Measurements from ENCODE around the gene KLF4. TPM values are rescaled to one million over a fixed set of nuclear protein-coding genes. Genes with fewer than 3 reads are reported as not detected.

Gene KLF4
- total and polyA plus RNA-seq, 2 experiments from 2014 or later: 35.0 to 66.8 TPM

GRCh38 chr9:107518037-107518807, 28.7 kb upstream of the KLF4 start:
- 60% methylated on average over 6 of the region's 6 CpGs for whole genome bisulfite sequencing (ENCODE audit: low lambda C conversion rate, missing lambda C conversion rate)

GRCh38 chr9:107513464-107514100, 24.0 kb upstream of the KLF4 start:
- no peaks in the 10 kb centered on the region for H3K79me2 ChIP-seq
- H3K27ac ChIP-seq: no peak overlapping the region

More at GRCh38 chr9:107518037-107518807, 28.7 kb upstream of the KLF4 start:
- no peak overlapping the region for H2AFZ ChIP-seq
- H3K27ac ChIP-seq: no peak overlapping the region
- no peaks in the 10 kb centered on the region for H3K9me2 ChIP-seq (replicated peaks; ENCODE audit: insufficient read depth)
- no peak overlapping the region for H3K4me2 ChIP-seq
- DNase-seq (ENCODE audit: low spot score): no peak
- no peaks in the 10 kb centered on the region for H3K9me3 ChIP-seq (ENCODE audit: low read depth)
- no peaks in the 10 kb centered on the region for H3K27me3 ChIP-seq
- H4K20me1 ChIP-seq (ENCODE audit: insufficient read depth, poor library complexity, severe bottlenecking): no peaks in the 10 kb centered on the region
- H3K4me3 ChIP-seq: no peak overlapping the region
- H3K36me3 ChIP-seq (replicated peaks; ENCODE audit: insufficient read depth, low read depth): no peaks in the 10 kb centered on the region
- H3K79me2 ChIP-seq: no peaks in the 10 kb centered on the region
- H3K4me1 ChIP-seq (ENCODE audit: insufficient read depth): no peaks in the 10 kb centered on the region
- TF ChIP-seq EZH2 (IDR thresholded peaks at IDR 0.05; ENCODE audit: borderline replicate concordance) (no peak), CTCF (IDR thresholded peaks at IDR 0.05; ENCODE audit: poor library complexity) (no peak), EZH2phosphoT487 (IDR thresholded peaks at IDR 0.05; ENCODE audit: low read depth, severe bottlenecking, unreplicated experiment) (no peak)

GRCh38 chr9:107504585-107505455, 15.3 kb upstream of the KLF4 start:
- TF ChIP-seq EZH2 (IDR thresholded peaks at IDR 0.05; ENCODE audit: borderline replicate concordance): no peak
- TF ChIP-seq CTCF (IDR thresholded peaks at IDR 0.05; ENCODE audit: poor library complexity): no peak
- no peak for TF ChIP-seq EZH2phosphoT487 (IDR thresholded peaks at IDR 0.05; ENCODE audit: low read depth, severe bottlenecking, unreplicated experiment)
- H3K79me2 ChIP-seq: no peaks in the 10 kb centered on the region
- DNase-seq (ENCODE audit: low spot score): peak; percentile 79

More at GRCh38 chr9:107513464-107514100, 24.0 kb upstream of the KLF4 start:
- Histone ChIP-seq H4K20me1 (ENCODE audit: insufficient read depth, poor library complexity, severe bottlenecking) (no peaks in the 10 kb centered on the region), H3K4me2 (no peak overlapping the region), H3K36me3 (replicated peaks; ENCODE audit: insufficient read depth, low read depth) (no peaks in the 10 kb centered on the region), H3K4me3 (no peak overlapping the region), H3K27me3 (no peaks in the 10 kb centered on the region), H3K9me2 (replicated peaks; ENCODE audit: insufficient read depth) (no peaks in the 10 kb centered on the region), H3K4me1 (ENCODE audit: insufficient read depth) (no peaks in the 10 kb centered on the region), H3K9me3 (ENCODE audit: low read depth) (no peaks in the 10 kb centered on the region), H2AFZ (no peak overlapping the region)
- no peak for DNase-seq (ENCODE audit: low spot score)
- 83% methylated on average over 2 of the region's 2 CpGs for WGBS (ENCODE audit: low lambda C conversion rate, missing lambda C conversion rate)
- TF ChIP-seq EZH2 (IDR thresholded peaks at IDR 0.05; ENCODE audit: borderline replicate concordance) (no peak), EZH2phosphoT487 (IDR thresholded peaks at IDR 0.05; ENCODE audit: low read depth, severe bottlenecking, unreplicated experiment) (no peak), CTCF (IDR thresholded peaks at IDR 0.05; ENCODE audit: poor library complexity) (no peak)

More at GRCh38 chr9:107504585-107505455, 15.3 kb upstream of the KLF4 start:
- WGBS (ENCODE audit: low lambda C conversion rate, missing lambda C conversion rate): 59% methylated on average over 7 of the region's 7 CpGs
- Histone ChIP-seq H3K9me2 (replicated peaks; ENCODE audit: insufficient read depth) (no peaks in the 10 kb centered on the region), H2AFZ (no peak overlapping the region), H3K9me3 (ENCODE audit: low read depth) (no peaks in the 10 kb centered on the region), H4K20me1 (ENCODE audit: insufficient read depth, poor library complexity, severe bottlenecking) (no peaks in the 10 kb centered on the region), H3K36me3 (replicated peaks; ENCODE audit: insufficient read depth, low read depth) (no peaks in the 10 kb centered on the region), H3K4me2 (peak overlapping the region; percentile 49), H3K27me3 (no peaks in the 10 kb centered on the region), H3K4me1 (ENCODE audit: insufficient read depth) (peaks cover 11% of the 10 kb centered on the region), H3K27ac (peak overlapping the region; percentile 85), H3K4me3 (no peak overlapping the region)

Measured in hepatocyte (in vitro differentiated cells).